ENCODE data around the gene ETNK2. TPM values are rescaled to one million over a fixed set of nuclear protein-coding genes. Genes with fewer than 3 reads are reported as not detected.
A peak's percentile ranks its signal among the peaks of the same experiment; 100 is the strongest.

Gene ETNK2
- total RNA-seq, 3 donors from 2014 or later, result 13.8 to 66.1 (median 16.8) TPM

DNA sequence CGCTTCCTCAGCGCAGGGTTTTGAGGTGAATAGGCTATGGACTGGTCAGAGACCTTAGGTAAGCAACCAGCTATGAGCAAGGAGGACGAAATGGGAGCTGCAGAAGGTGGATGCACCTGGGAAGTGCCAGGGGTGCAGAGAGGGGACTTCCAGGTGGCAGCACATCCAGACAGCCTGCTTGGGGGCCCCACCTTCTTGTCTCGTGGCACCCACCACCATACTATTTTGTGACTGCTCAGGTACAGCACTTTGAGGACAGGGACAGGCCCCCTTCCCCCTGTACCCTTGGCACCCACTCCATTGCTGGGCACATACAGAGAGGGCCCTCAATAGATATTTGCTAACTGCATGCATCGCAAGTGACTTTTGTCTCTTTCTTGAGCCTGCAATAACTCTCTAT lies 45.2 kb upstream of the ETNK2 start:
- Histone ChIP-seq H3K4me1 (no peaks in the 10 kb centered on the region), H3K36me3 (no peaks in the 10 kb centered on the region), H3K27me3 (no peaks in the 10 kb centered on the region), H3K9me3 (no peaks in the 10 kb centered on the region), H3K27ac (no peak overlapping the region), H3K4me3 (no peak overlapping the region)
- intact Hi-C loops (cut with DNase I; ENCODE audit: low total_unique reads), result no loop called here
- DNase-seq (ENCODE audit: low spot score in 2 of 2), result no peak
- TF ChIP-seq, protein P1, sequence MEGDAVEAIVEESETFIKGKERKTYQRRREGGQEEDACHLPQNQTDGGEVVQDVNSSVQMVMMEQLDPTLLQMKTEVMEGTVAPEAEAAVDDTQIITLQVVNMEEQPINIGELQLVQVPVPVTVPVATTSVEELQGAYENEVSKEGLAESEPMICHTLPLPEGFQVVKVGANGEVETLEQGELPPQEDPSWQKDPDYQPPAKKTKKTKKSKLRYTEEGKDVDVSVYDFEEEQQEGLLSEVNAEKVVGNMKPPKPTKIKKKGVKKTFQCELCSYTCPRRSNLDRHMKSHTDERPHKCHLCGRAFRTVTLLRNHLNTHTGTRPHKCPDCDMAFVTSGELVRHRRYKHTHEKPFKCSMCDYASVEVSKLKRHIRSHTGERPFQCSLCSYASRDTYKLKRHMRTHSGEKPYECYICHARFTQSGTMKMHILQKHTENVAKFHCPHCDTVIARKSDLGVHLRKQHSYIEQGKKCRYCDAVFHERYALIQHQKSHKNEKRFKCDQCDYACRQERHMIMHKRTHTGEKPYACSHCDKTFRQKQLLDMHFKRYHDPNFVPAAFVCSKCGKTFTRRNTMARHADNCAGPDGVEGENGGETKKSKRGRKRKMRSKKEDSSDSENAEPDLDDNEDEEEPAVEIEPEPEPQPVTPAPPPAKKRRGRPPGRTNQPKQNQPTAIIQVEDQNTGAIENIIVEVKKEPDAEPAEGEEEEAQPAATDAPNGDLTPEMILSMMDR (IDR thresholded peaks at IDR 0.05), result no peak
- TF ChIP-seq POLR2AphosphoS5 (IDR thresholded peaks at IDR 0.05) (no peak), POLR2A (IDR thresholded peaks at IDR 0.05) (no peak)

DNA sequence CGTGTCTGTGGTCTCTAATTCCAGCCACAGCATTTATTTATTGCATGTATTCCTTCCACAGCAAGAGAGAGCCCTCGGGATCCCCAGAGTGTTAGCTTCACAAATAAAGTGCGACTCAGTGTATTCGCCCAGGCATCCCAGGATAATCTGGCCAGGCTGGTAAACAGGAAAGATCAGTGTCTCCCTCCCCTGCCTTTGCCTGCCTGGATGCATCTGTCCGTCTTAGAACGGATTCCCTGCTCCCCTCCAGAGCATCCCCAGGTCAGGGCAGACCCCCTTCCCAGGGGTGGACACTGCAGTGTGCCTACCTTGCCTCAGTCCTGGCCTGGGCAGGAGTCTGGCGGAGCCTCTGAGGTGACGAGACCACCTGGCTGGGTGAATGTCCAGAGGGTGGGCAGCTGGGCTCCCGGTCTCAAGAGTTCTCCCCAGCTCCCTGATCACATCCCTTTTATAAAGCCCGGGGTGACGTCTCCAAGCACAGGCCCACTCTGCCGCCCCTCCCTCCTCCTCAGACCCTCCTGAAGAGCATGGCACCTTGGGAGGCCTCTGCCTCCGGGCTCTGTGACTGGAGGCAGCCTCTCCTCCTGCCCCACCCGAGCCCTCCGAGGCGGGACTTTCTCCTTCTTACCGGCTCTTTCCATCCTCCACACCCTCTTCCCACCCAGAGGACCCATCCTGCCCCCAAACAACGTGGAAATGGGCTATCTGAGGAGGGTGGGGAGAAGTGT lies 44.4 kb upstream of the ETNK2 start, which contains the start of gene KISS1:
TSS of gene KISS1 (minus strand) at position 424 of the 728 bp plus-strand sequence. CDS start 3,615 bp downstream, outside the sequence.
- Histone ChIP-seq H3K36me3 (no peaks in the 10 kb centered on the region), H3K27me3 (no peaks in the 10 kb centered on the region), H3K4me3 (no peak within 1 kb of the TSS), H3K27ac (no peak within 1 kb of the TSS), H3K4me1 (no peaks in the 10 kb centered on the region), H3K9me3 (no peaks in the 10 kb centered on the region)
- DNase-seq (ENCODE audit: low spot score in 2 of 2), result no peak
- intact Hi-C loops (cut with DNase I; ENCODE audit: low total_unique reads), result no loop called here
- TF ChIP-seq POLR2A (IDR thresholded peaks at IDR 0.05), result no peak
- TF ChIP-seq, protein P1 (IDR thresholded peaks at IDR 0.05), result no peak
- no peak for TF ChIP-seq POLR2AphosphoS5 (IDR thresholded peaks at IDR 0.05)

DNA sequence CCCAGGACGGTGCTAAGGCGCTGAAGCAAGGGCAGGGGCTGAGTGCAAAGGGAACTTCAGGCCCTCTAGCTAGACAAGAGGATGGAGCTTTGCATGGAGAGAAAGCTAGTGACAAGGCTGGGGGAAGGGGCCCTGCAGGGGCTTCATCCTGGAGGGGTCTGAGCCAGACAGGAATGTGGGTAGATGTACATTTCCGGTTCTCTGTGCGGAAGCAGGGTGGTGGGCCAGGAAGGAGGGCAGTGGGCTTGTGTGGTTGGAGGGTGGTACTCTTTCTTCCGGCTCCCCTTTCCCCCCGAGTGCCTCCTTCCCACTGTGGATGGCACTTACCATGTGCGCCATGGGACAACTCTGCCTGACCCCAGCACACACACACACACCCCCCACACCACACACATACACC lies 42.9 kb upstream of the ETNK2 start:
- TF ChIP-seq, protein P1 (IDR thresholded peaks at IDR 0.05), result no peak
- TF ChIP-seq POLR2A (IDR thresholded peaks at IDR 0.05), result no peak
- no peak for TF ChIP-seq POLR2AphosphoS5 (IDR thresholded peaks at IDR 0.05)
- no peak for DNase-seq (ENCODE audit: low spot score in 2 of 2)
- H3K4me3 ChIP-seq, result no peak overlapping the region

DNA sequence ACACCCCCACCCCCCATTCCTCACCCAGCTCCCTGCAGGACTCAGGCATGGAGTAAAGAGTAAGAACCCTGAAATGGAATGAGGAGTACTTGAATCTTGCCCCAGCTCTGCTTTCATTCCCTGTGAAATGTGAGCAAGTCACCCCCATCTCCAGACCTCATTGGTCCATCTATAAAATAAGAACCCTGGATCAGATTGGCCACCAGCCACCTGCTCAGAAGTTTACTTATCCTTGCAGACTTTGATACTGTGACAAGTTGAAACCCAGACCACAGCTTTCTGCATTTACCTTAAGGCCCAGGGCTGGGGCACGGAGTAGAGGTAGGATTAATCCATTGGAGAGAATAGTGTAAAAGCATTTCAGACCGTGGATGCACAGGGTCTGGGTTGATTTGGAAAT lies 42.2 kb upstream of the ETNK2 start:
- no peaks in the 10 kb centered on the region for H3K36me3 ChIP-seq
- DNase-seq (ENCODE audit: low spot score in 2 of 2), result no peak
- no peak overlapping the region for H3K27ac ChIP-seq
- no peaks in the 10 kb centered on the region for H3K9me3 ChIP-seq
- no peaks in the 10 kb centered on the region for H3K4me1 ChIP-seq
- no peak overlapping the region for H3K4me3 ChIP-seq
- no peaks in the 10 kb centered on the region for H3K27me3 ChIP-seq
- TF ChIP-seq POLR2AphosphoS5 (IDR thresholded peaks at IDR 0.05) (no peak), POLR2A (IDR thresholded peaks at IDR 0.05) (no peak)
- TF ChIP-seq, protein P1 (IDR thresholded peaks at IDR 0.05), result no peak
- intact Hi-C loops (cut with DNase I; ENCODE audit: low total_unique reads), result no loop called here

More for the DNA sequence above, 42.9 kb upstream of the ETNK2 start:
- Histone ChIP-seq H3K27me3 (no peaks in the 10 kb centered on the region), H3K27ac (no peak overlapping the region), H3K4me1 (no peaks in the 10 kb centered on the region), H3K36me3 (no peaks in the 10 kb centered on the region), H3K9me3 (no peaks in the 10 kb centered on the region)
- intact Hi-C loops (cut with DNase I; ENCODE audit: low total_unique reads), result no loop called here

DNA sequence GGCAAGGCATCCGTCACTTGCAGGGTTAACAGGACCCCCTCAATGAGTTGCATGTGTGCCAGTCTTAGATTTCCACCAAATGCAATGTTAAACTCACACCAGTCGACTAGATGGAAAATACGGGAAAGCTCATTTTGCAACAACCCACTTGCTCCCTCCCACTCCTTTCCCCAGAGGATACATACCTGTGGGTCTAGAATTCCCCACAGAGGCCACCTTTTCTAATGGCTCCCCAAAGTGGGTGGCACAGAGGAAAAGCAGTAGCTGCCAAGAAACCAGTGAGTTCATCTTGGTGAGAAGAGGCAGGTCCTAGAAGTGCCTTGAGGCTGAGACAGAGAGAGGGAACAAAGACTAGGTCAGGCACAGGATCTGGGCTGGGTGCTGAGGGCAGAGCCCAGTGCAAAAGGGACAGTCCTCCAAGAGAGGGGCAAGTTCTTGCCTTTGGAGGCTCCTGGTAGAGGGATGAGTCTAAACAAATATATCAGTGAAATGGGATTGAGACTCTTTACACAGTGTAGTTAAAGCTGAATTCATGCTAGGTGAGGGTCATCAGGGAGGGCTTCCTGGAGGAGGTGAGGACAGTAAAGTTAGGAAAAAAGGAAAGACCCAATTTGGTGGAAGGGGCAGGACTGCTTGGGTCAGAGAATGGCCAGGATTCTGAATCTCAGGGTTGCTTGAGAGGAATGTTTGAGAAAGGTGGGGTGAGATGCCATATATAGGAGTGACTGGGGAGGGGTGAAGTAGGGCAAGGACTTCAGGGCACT lies 40.9 kb upstream of the ETNK2 start:
- peak in 1 of 2 donors; percentile 80 for DNase-seq (ENCODE audit: low spot score in 2 of 2)
- H3K27me3 ChIP-seq, result no peaks in the 10 kb centered on the region

More for the DNA sequence above, 40.9 kb upstream of the ETNK2 start:
- Histone ChIP-seq H3K36me3 (no peaks in the 10 kb centered on the region), H3K27ac (no peak overlapping the region), H3K9me3 (no peaks in the 10 kb centered on the region), H3K4me3 (no peak overlapping the region), H3K4me1 (no peaks in the 10 kb centered on the region)
- intact Hi-C loops (cut with DNase I; ENCODE audit: low total_unique reads), result no loop called here
- no peak for TF ChIP-seq POLR2A (IDR thresholded peaks at IDR 0.05)
- peak in 1 of 3 donors; percentile 15 for TF ChIP-seq POLR2AphosphoS5 (IDR thresholded peaks at IDR 0.05)
